SK-N-SH (cell line): ENCODE data around the gene MVB12B. TPM values are rescaled to one million over a fixed set of nuclear protein-coding genes. Genes with fewer than 3 reads are reported as not detected.

Experiments
- CTCF ChIA-PET: fragments of 300-600, 350-600 bp; formaldehyde crosslinking; extraction: SDS; loops from one replicate; lab custom pipeline; 2021; lab: Yijun Ruan, JAX
- POLR2A ChIA-PET: fragments of 350-600 bp; sonication (Branson Sonifier 250); formaldehyde crosslinking; extraction: SDS; loops from one replicate; lab custom pipeline; 2020; ENCODE audit warnings: antibody characterized with exemption, inconsistent platforms; lab: Yijun Ruan, JAX
- DNase-seq: peaks from one replicate; pipeline ENCODE4 v3.0.0; 2012
- H2AFZ ChIP-seq: fragments of 200-600 bp; sonication (generic); 2 replicates; pipeline ENCODE4 v1.8.1; 2016; ENCODE audit warnings: antibody characterized with exemption, mild to moderate bottlenecking, low read depth
- H3F3A ChIP-seq: fragments of 200-600 bp; sonication (generic); replicated peaks from 2 replicates; pipeline ENCODE3; 2016; ENCODE audit warnings: antibody characterized with exemption, mild to moderate bottlenecking; ENCODE audit not compliant: insufficient read depth
- H3K27ac ChIP-seq, 2 experiments: fragments of 200-500 bp in 1 of 2; fragments of 200-600 bp in 1 of 2; sonication (Bioruptor generic) in 1 of 2; sonication (generic), shearing (Covaris generic) in 1 of 2; 2 replicates each; pipeline versions ENCODE4 v1.5.1 to v1.6.1; 2014 to 2016; ENCODE audit warnings: low read depth in 2 of 2, inconsistent platforms in 1 of 2, low read length in 1 of 2, mild to moderate bottlenecking in 1 of 2, mixed read lengths in 1 of 2
- H3K27me3 ChIP-seq: fragments of 200-600 bp; sonication (generic), shearing (Covaris generic); 2 replicates; pipeline ENCODE4 v1.6.1; 2016; ENCODE audit warnings: mixed run types; ENCODE audit not compliant: insufficient read depth
- H3K36me3 ChIP-seq, 2 experiments: fragments of 200-500 bp in 1 of 2; fragments of 200-600 bp in 1 of 2; sonication (Bioruptor generic) in 1 of 2; sonication (generic) in 1 of 2; replicated peaks in 1 of 2; 2 replicates each; pipeline versions ENCODE3 to v1.5.1; 2014 to 2016; ENCODE audit warnings: low read length in 1 of 2, mild to moderate bottlenecking in 1 of 2; ENCODE audit not compliant: insufficient read depth in 2 of 2, control insufficient read depth in 1 of 2
- H3K4me1 ChIP-seq, 2 experiments: fragments of 200-500 bp in 1 of 2; fragments of 200-600 bp in 1 of 2; sonication (Bioruptor generic) in 1 of 2; sonication (generic), shearing (Covaris generic) in 1 of 2; 2 replicates each; pipeline versions ENCODE4 v1.5.1 to v1.6.1; 2014 to 2016; ENCODE audit warnings: low read depth in 1 of 2, low read length in 1 of 2, mixed run types in 1 of 2; ENCODE audit not compliant: insufficient read depth in 2 of 2, control insufficient read depth in 1 of 2
- H3K4me2 ChIP-seq: fragments of 200-600 bp; sonication (generic), shearing (Covaris generic); 2 replicates; pipeline ENCODE4 v1.6.1; 2017; ENCODE audit warnings: mixed run types
- H3K4me3 ChIP-seq, 2 experiments: fragments of 200-500 bp in 1 of 2; fragments of 200-600 bp in 1 of 2; sonication (Bioruptor generic) in 1 of 2; sonication (generic), shearing (Covaris generic) in 1 of 2; 2 replicates each; pipeline versions ENCODE4 v1.5.1 to v1.8.1; 2014 to 2016; ENCODE audit warnings: low read depth in 2 of 2, inconsistent platforms in 1 of 2, low read length in 1 of 2, mild to moderate bottlenecking in 1 of 2, mixed read lengths in 1 of 2, moderate library complexity in 1 of 2
- H3K79me2 ChIP-seq: fragments of 200-600 bp; sonication (generic); 2 replicates; pipeline ENCODE4 v1.8.1; 2017; ENCODE audit warnings: mild to moderate bottlenecking; ENCODE audit not compliant: insufficient read depth
- H3K9ac ChIP-seq: fragments of 200-600 bp; sonication (generic); 2 replicates; pipeline ENCODE4 v1.6.1; 2017; ENCODE audit warnings: mixed run types
- H3K9me2 ChIP-seq: fragments of 200-600 bp; sonication (generic); 2 replicates; pipeline ENCODE4 v1.6.1; 2017; ENCODE audit warnings: mixed run types
- H3K9me3 ChIP-seq: fragments of 200-600 bp; sonication (generic); 2 replicates; pipeline ENCODE4 v1.6.1; 2017; ENCODE audit warnings: mixed run types, mild to moderate bottlenecking, moderate library complexity
- H4K20me1 ChIP-seq: fragments of 200-600 bp; sonication (generic); 2 replicates; pipeline ENCODE4 v1.6.1; 2017; ENCODE audit warnings: mild to moderate bottlenecking, mixed run types; ENCODE audit not compliant: insufficient read depth
- CHD2 ChIP-seq: fragments of 150-350 bp; IDR thresholded peaks from 2 replicates; pipeline ENCODE4 v1.6.1; 2018; ENCODE audit warnings: low read length; ENCODE audit not compliant: partially characterized antibody
- CTCF ChIP-seq: fragments of 200-600 bp; sonication (generic); IDR thresholded peaks from 2 replicates; pipeline ENCODE4 v1.6.1; 2017; ENCODE audit warnings: antibody characterized with exemption, mild to moderate bottlenecking, moderate library complexity
- ELF1 ChIP-seq: IDR thresholded peaks from 2 replicates; pipeline ENCODE4 v1.4.0; 2012
- EZH2phosphoT487 ChIP-seq: fragments of 200-600 bp; sonication (generic); IDR thresholded peaks from 2 replicates; pipeline ENCODE4 v1.6.1; 2017; ENCODE audit warnings: low read depth, mixed run types, mild to moderate bottlenecking, antibody characterized with exemption, moderate library complexity, borderline replicate concordance
- FOXJ3 ChIP-seq: sonication (generic); formaldehyde crosslinking; IDR thresholded peaks from 2 replicates; pipeline ENCODE4 v1.5.1; 2020; ENCODE audit warnings: mild to moderate bottlenecking, missing genetic modification reagents
- FOXM1 ChIP-seq: IDR thresholded peaks from 2 replicates; pipeline ENCODE4 v1.4.0; 2012; ENCODE audit warnings: low read depth, mild to moderate bottlenecking
- JUND ChIP-seq: IDR thresholded peaks from 2 replicates; pipeline ENCODE4 v1.4.0; 2012
- MEF2A ChIP-seq: IDR thresholded peaks from 2 replicates; pipeline ENCODE4 v1.4.0; 2012; ENCODE audit warnings: low read depth, borderline replicate concordance
- NFIC ChIP-seq: IDR thresholded peaks from 2 replicates; pipeline ENCODE4 v1.4.0; 2012; ENCODE audit warnings: borderline replicate concordance
- NRF1 ChIP-seq: IDR thresholded peaks from 2 replicates; pipeline ENCODE4 v1.6.1; 2012; ENCODE audit warnings: low read depth, mild to moderate bottlenecking, low read length
- PBX3 ChIP-seq: IDR thresholded peaks from 2 replicates; pipeline ENCODE4; 2012
- RAD21 ChIP-seq: IDR thresholded peaks from 2 replicates; pipeline ENCODE4 v1.6.1; 2012; ENCODE audit warnings: mild to moderate bottlenecking, low read length
- RCOR1 ChIP-seq: fragments of 150-350 bp; IDR thresholded peaks from 2 replicates; pipeline ENCODE4 v1.6.1; 2017; ENCODE audit warnings: antibody characterized with exemption, low read length
- REST ChIP-seq: IDR thresholded peaks from 2 replicates; pipeline ENCODE4 v1.6.1; 2012; ENCODE audit warnings: mild to moderate bottlenecking, low read depth, low read length, moderate library complexity
- SIN3A ChIP-seq: IDR thresholded peaks from 2 replicates; pipeline ENCODE4 v1.6.1; 2012; ENCODE audit warnings: low read depth, mild to moderate bottlenecking, low read length, moderate library complexity, borderline replicate concordance
- SMC3 ChIP-seq: IDR thresholded peaks from 2 replicates; pipeline ENCODE4 v1.6.1; 2012; ENCODE audit warnings: low read depth, low read length, improper control_type of control experiment
- TEAD4 ChIP-seq: IDR thresholded peaks from 2 replicates; pipeline ENCODE4 v1.4.0; 2012; ENCODE audit warnings: mild to moderate bottlenecking, borderline replicate concordance; ENCODE audit not compliant: insufficient read depth
- USF1 ChIP-seq: IDR thresholded peaks from 2 replicates; pipeline ENCODE4 v1.4.0; 2012; ENCODE audit warnings: low read depth, borderline replicate concordance
- YY1 ChIP-seq: IDR thresholded peaks from 2 replicates; pipeline ENCODE4 v1.4.0; 2012; ENCODE audit warnings: low read depth, mild to moderate bottlenecking
- WGBS: methylation state at CpG from one replicate; pipeline ENCODE4 v1.1.6; 2017; ENCODE audit warnings: low lambda C conversion rate; 5-methylcytosine and 5-hydroxymethylcytosine counted together
- polyA plus RNA-seq, 3 experiments: library from polyadenylated mRNA; depleted of rRNA; stranded (reverse); fragments of >200 nt; gene quantifications; 2 replicates each; pipeline ENCODE4 v1.2.3, GENCODE V29; 2012

The MVB12B gene
- polyA plus RNA-seq, 1 of the 3 experiments (the other 2 are of a cell fraction): 5.1 TPM

- WGBS: 56% methylated on average over 20 of the region's 20 CpGs
- no peak overlapping the region for H2AFZ ChIP-seq
- no peaks in the 10 kb centered on the region for H3F3A ChIP-seq
- no peak overlapping the region for H3K4me3 ChIP-seq
- DNase-seq: peak; percentile 69
- ChIA-PET POLR2A (no interaction called here), CTCF (interaction anchor here (0.6 to 16.1 kb wide), 98 partner anchors 9 to 1637 kb away, joined by 3 to 739 read pairs (median 4); partner anchors contain the start of gene WDR38)
- H3K9me3 ChIP-seq: no peaks in the 10 kb centered on the region
- H3K4me1 ChIP-seq: no peaks in the 10 kb centered on the region
- no peaks in the 10 kb centered on the region for H3K79me2 ChIP-seq
- no peak overlapping the region for H3K27ac ChIP-seq
- H3K9ac ChIP-seq: no peak overlapping the region
- H3K27me3 ChIP-seq: no peaks in the 10 kb centered on the region
- TF ChIP-seq ELF1: no peak
- peak; percentile 96 for TF ChIP-seq CTCF
- peak; percentile 93 for TF ChIP-seq RAD21
- TF ChIP-seq SMC3: peak; percentile 68
- H3K36me3 ChIP-seq: no peaks in the 10 kb centered on the region
- H3K9me2 ChIP-seq: no peaks in the 10 kb centered on the region
- no peaks in the 10 kb centered on the region for H4K20me1 ChIP-seq
- H3K4me2 ChIP-seq: no peak overlapping the region
Observed at GRCh38 chr9:126490871-126491567, 164.4 kb downstream of the MVB12B start.

- 67% methylated on average over 3 of the region's 3 CpGs for WGBS
- POLR2A ChIA-PET: no interaction called here
- TF ChIP-seq FOXJ3 (CRISPR knock-in tag): no peak
- no peak for TF ChIP-seq RCOR1
- no peak for TF ChIP-seq EZH2phosphoT487
- TF ChIP-seq CHD2: no peak
- no peak for TF ChIP-seq NFIC
- no peak for TF ChIP-seq JUND
- TF ChIP-seq FOXM1: no peak
- TF ChIP-seq NRF1: no peak
- no peak for TF ChIP-seq YY1
- no peak for TF ChIP-seq MEF2A
- TF ChIP-seq TEAD4: no peak
- TF ChIP-seq PBX3: no peak
- TF ChIP-seq SIN3A: no peak
- TF ChIP-seq USF1: no peak
- no peak for TF ChIP-seq REST
- no peak for TF ChIP-seq CTCF
Observed at GRCh38 chr9:126491568-126491879, 164.9 kb downstream of the MVB12B start.

More at GRCh38 chr9:126491568-126491879, 164.9 kb downstream of the MVB12B start:
- H3K4me2 ChIP-seq: no peak overlapping the region
- no peaks in the 10 kb centered on the region for H3F3A ChIP-seq
- DNase-seq: no peak
- H3K9ac ChIP-seq: no peak overlapping the region
- H3K9me2 ChIP-seq: no peaks in the 10 kb centered on the region
- no peaks in the 10 kb centered on the region for H3K9me3 ChIP-seq
- H3K27ac ChIP-seq: no peak overlapping the region
- no peaks in the 10 kb centered on the region for H3K36me3 ChIP-seq
- H3K4me1 ChIP-seq: no peaks in the 10 kb centered on the region
- no peaks in the 10 kb centered on the region for H3K27me3 ChIP-seq
- no peak overlapping the region for H3K4me3 ChIP-seq
- H4K20me1 ChIP-seq: no peaks in the 10 kb centered on the region
- CTCF ChIA-PET: interaction anchor here (0.6 to 16.1 kb wide), 86 partner anchors 9 to 1236 kb away, joined by 3 to 739 read pairs (median 4); no protein-coding TSS in a partner anchor
- H2AFZ ChIP-seq: no peak overlapping the region
- H3K79me2 ChIP-seq: no peaks in the 10 kb centered on the region
